Loucy (cell line): ENCODE results near the gene RASGRP1.
"Not testable (repeated sequence)": the region's sequence is repeated elsewhere in the genome, so short reads cannot be mapped to it uniquely, and the experiment has no call there.

Source experiments
- H2AFZ ChIP-seq: fragments of 200-600 bp; sonication (generic); 2 replicates; pipeline ENCODE4 v1.6.0; 2016; ENCODE audit warnings: antibody characterized with exemption, mild to moderate bottlenecking, low read length, moderate library complexity
- H3F3A ChIP-seq: fragments of 200-600 bp; 2 replicates; pipeline ENCODE4 v1.6.0; 2016; ENCODE audit warnings: antibody characterized with exemption, low read depth, mild to moderate bottlenecking
- H3K27me3 ChIP-seq: fragments of 200-600 bp; sonication (generic); 2 replicates; pipeline ENCODE4 v1.6.1; 2014; ENCODE audit warnings: low read length, mild to moderate bottlenecking; ENCODE audit not compliant: insufficient read depth, poor library complexity, severe bottlenecking
- H3K36me3 ChIP-seq: fragments of 200-600 bp; sonication (generic); 2 replicates; pipeline ENCODE4 v1.6.1; 2016; ENCODE audit warnings: low read length; ENCODE audit not compliant: insufficient read depth
- H3K4me1 ChIP-seq: fragments of 200-600 bp; sonication (generic); 2 replicates; pipeline ENCODE4 v1.5.1; 2014; ENCODE audit warnings: low read length, mild to moderate bottlenecking; ENCODE audit not compliant: insufficient read depth, poor library complexity, severe bottlenecking
- H3K4me2 ChIP-seq: fragments of 200-600 bp; sonication (generic); 2 replicates; pipeline ENCODE4 v1.6.0; 2014; ENCODE audit warnings: antibody characterized with exemption, low read length, low read depth, mild to moderate bottlenecking; ENCODE audit not compliant: poor library complexity, severe bottlenecking
- H3K4me3 ChIP-seq: fragments of 200-600 bp; sonication (generic); 2 replicates; pipeline ENCODE4 v1.5.1; 2014; ENCODE audit warnings: low read length, mild to moderate bottlenecking, mixed read lengths; ENCODE audit not compliant: poor library complexity, severe bottlenecking
- H3K79me2 ChIP-seq: fragments of 200-600 bp; sonication (generic); 2 replicates; pipeline ENCODE4 v1.6.1; 2014; ENCODE audit warnings: low read length; ENCODE audit not compliant: insufficient read depth
- H3K9ac ChIP-seq: fragments of 200-600 bp; sonication (generic); 2 replicates; pipeline ENCODE4 v1.6.0; 2014; ENCODE audit warnings: mild to moderate bottlenecking, low read depth, low read length, moderate library complexity; ENCODE audit not compliant: poor library complexity, severe bottlenecking
- H3K9me2 ChIP-seq: fragments of 200-600 bp; sonication (generic); replicated peaks from 2 replicates; pipeline ENCODE4 v1.6.1; 2016; ENCODE audit warnings: low read depth, low read length, mixed read lengths
- H3K9me3 ChIP-seq: fragments of 200-600 bp; sonication (generic); 2 replicates; pipeline ENCODE4 v1.6.1; 2014; ENCODE audit warnings: mild to moderate bottlenecking, antibody characterized with exemption, low read length, low read depth; ENCODE audit not compliant: insufficient read depth
- H4K20me1 ChIP-seq: fragments of 200-600 bp; sonication (generic); 2 replicates; pipeline ENCODE4 v1.6.0; 2014; ENCODE audit warnings: antibody characterized with exemption, low read length, mild to moderate bottlenecking; ENCODE audit not compliant: insufficient read depth, poor library complexity, severe bottlenecking
- EZH2phosphoT487 ChIP-seq: fragments of 200-600 bp; IDR thresholded peaks from 2 replicates; pipeline ENCODE4 v1.6.1; 2018; ENCODE audit warnings: antibody characterized with exemption, mild to moderate bottlenecking, moderate library complexity, borderline replicate concordance
- TF ChIP-seq, protein P1 (sequence below): fragments of 200-600 bp; sonication (generic); conservative IDR thresholded peaks from 2 replicates; pipeline ENCODE4 v1.5.1; 2014; ENCODE audit warnings: mild to moderate bottlenecking, antibody characterized with exemption, low read length

RASGRP1 gene

DNA sequence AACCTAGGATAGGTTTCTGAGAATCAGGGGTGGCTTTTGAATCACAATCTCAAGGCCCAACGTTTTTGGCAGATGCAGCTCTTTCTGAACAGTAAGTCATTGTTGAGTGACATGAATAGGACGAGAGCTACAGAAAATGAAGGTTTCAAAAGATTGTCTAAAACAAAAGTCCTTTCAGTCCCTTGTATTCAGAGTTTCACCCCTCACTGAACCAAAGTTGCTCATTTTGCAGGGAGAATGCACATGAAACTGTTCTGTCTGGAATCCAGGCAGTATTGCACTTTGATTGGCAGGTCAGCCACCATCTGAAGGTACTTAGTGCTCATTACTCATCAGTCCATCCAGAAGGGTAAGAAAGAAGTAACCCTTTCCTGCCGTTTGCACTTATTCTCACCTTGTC lies 24.1 kb upstream of the RASGRP1 start:
- H3K9me3 ChIP-seq = no peaks in the 10 kb centered on the region
- no peaks in the 10 kb centered on the region for H3K9me2 ChIP-seq
- H3K27me3 ChIP-seq = no peaks in the 10 kb centered on the region
- H2AFZ ChIP-seq = peak overlapping the region; percentile 5; the same call in 1 of the 2 replicates
- H3K9ac ChIP-seq = no peak overlapping the region
- TF ChIP-seq, protein P1, sequence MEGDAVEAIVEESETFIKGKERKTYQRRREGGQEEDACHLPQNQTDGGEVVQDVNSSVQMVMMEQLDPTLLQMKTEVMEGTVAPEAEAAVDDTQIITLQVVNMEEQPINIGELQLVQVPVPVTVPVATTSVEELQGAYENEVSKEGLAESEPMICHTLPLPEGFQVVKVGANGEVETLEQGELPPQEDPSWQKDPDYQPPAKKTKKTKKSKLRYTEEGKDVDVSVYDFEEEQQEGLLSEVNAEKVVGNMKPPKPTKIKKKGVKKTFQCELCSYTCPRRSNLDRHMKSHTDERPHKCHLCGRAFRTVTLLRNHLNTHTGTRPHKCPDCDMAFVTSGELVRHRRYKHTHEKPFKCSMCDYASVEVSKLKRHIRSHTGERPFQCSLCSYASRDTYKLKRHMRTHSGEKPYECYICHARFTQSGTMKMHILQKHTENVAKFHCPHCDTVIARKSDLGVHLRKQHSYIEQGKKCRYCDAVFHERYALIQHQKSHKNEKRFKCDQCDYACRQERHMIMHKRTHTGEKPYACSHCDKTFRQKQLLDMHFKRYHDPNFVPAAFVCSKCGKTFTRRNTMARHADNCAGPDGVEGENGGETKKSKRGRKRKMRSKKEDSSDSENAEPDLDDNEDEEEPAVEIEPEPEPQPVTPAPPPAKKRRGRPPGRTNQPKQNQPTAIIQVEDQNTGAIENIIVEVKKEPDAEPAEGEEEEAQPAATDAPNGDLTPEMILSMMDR = no peak
- TF ChIP-seq EZH2phosphoT487 = no peak
- H3F3A ChIP-seq = no peaks in the 10 kb centered on the region
- H3K4me3 ChIP-seq = no peak overlapping the region
- H3K4me1 ChIP-seq = no peaks in the 10 kb centered on the region
- no peaks in the 10 kb centered on the region for H3K36me3 ChIP-seq
- no peaks in the 10 kb centered on the region for H3K79me2 ChIP-seq
- H3K4me2 ChIP-seq = no peak overlapping the region
- no peaks in the 10 kb centered on the region for H4K20me1 ChIP-seq

DNA sequence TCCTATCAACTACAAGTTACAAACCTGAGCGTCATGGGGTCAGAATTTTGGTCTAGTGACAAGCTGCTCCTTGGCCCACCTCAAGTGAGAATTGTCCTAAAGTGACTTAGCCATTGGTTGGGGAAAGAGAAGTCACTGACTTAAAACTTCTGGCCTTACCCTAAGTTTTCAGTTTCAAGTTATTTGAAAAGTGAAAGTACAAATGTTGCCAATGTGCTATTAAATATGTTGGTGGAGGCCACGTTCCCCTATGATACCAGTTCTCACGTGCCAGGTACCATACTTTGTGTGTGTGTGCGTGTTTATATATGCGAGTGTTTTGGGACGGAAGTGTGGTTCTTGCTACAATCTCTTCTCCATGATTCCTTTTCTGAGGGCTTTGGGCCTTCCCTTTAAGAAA lies 22.6 kb upstream of the RASGRP1 start:
- H3K9me2 ChIP-seq = no peaks in the 10 kb centered on the region
- H2AFZ ChIP-seq = 0 out of 2 replicates have a peak overlapping the region, but pooled peaks have one; percentile 26

DNA sequence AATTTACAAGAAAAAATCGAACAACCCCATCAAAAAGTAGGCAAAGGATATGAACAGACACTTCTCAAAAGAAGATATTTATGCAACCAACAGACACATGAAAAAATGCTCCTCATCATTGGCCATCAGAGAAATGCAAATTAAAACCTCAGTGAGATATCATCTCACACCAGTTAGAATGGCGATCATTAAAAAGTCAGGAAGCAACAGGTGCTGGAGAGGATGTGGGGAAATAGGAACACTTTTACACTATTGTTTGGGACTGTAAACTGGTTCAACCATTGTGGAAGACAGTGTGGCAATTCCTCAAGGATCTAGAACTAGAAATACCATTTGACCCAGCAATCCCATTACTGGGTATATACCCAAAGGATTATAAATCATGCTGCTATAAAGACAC lies 21.4 kb upstream of the RASGRP1 start:
- not testable (repeated sequence) for H3K27me3 ChIP-seq, H3K4me3 ChIP-seq, H3K4me1 ChIP-seq, H3K36me3 ChIP-seq, H3K79me2 ChIP-seq, H3K9ac ChIP-seq, H3K4me2 ChIP-seq, H3K9me3 ChIP-seq, H4K20me1 ChIP-seq, H2AFZ ChIP-seq, H3K9me2 ChIP-seq, H3F3A ChIP-seq

More for the DNA sequence above, 22.6 kb upstream of the RASGRP1 start:
- H3K9ac ChIP-seq = no peak overlapping the region
- H3K27me3 ChIP-seq = no peaks in the 10 kb centered on the region
- H3K4me3 ChIP-seq = no peak overlapping the region
- H3K4me2 ChIP-seq = no peak overlapping the region
- no peaks in the 10 kb centered on the region for H3F3A ChIP-seq
- H3K9me3 ChIP-seq = no peaks in the 10 kb centered on the region
- H4K20me1 ChIP-seq = no peaks in the 10 kb centered on the region
- no peaks in the 10 kb centered on the region for H3K79me2 ChIP-seq
- no peaks in the 10 kb centered on the region for H3K36me3 ChIP-seq
- TF ChIP-seq, protein P1 = no peak
- TF ChIP-seq EZH2phosphoT487 = no peak
- no peaks in the 10 kb centered on the region for H3K4me1 ChIP-seq

DNA sequence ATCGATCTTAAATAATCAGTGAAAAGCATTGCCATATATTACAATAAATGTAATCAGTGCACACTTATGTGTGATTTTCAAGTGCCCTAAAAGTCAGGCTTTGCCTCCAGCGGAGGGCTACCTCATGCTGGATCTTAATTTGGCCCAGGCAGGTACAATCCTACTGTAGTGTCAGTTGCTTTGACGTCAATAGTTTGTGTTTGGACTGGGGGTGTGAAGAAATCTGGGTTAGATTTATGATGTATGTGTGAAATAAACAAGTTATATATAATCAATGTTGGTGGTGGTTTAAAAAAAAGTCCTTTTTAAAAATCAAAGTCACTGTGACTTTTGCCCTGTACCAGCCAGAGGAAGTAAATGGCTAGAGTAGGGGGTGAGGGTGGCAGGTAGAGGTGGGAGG lies 14.0 kb upstream of the RASGRP1 start:
- no peaks in the 10 kb centered on the region for H3K4me1 ChIP-seq
- no peaks in the 10 kb centered on the region for H3K36me3 ChIP-seq
- no peak overlapping the region for H3K4me3 ChIP-seq
- no peak overlapping the region for H2AFZ ChIP-seq
- no peaks in the 10 kb centered on the region for H3K79me2 ChIP-seq
- no peaks in the 10 kb centered on the region for H3F3A ChIP-seq
- H3K9ac ChIP-seq = no peak overlapping the region
- no peaks in the 10 kb centered on the region for H3K9me2 ChIP-seq
- no peaks in the 10 kb centered on the region for H3K27me3 ChIP-seq
- no peaks in the 10 kb centered on the region for H3K9me3 ChIP-seq
- TF ChIP-seq EZH2phosphoT487 = no peak
- TF ChIP-seq, protein P1 = no peak
- no peak overlapping the region for H3K4me2 ChIP-seq
- no peaks in the 10 kb centered on the region for H4K20me1 ChIP-seq
